A673 (cell line): ENCODE data around the gene CTXN2. TPM values are rescaled to one million over a fixed set of nuclear protein-coding genes. Genes with fewer than 3 reads are reported as not detected.

Experiments used
- BruUV-seq: library from RNA; stranded (reverse); fragments of 400-500 nt; replicated peaks from 2 replicates; lab custom pipeline; 2021; lab: Mats Ljungman, UMichigan
- CTCF ChIA-PET: fragments of 300-600 bp; sonication (Branson Sonifier 250); formaldehyde crosslinking; loops from one replicate; lab custom pipeline; 2022; ENCODE audit warnings: antibody characterized with exemption; lab: Charles Lee
- POLR2A ChIA-PET: fragments of 300-600 bp; sonication (Branson Sonifier 250); formaldehyde crosslinking; loops from one replicate; lab custom pipeline; 2022; ENCODE audit warnings: antibody characterized with exemption; ENCODE audit not compliant: low non-redundant PET; lab: Charles Lee
- DNase-seq: peaks from one replicate; pipeline ENCODE4 v3.0.0-alpha.2; 2015; ENCODE audit warnings: low spot score
- H3K27ac ChIP-seq: fragments of 200-600 bp; sonication (generic); 2 replicates; pipeline ENCODE4 v1.5.1; 2016; ENCODE audit warnings: mixed run types, low read depth, mild to moderate bottlenecking, mixed read lengths, antibody characterized with exemption, low read length; ENCODE audit not compliant: poor library complexity, severe bottlenecking
- H3K27me3 ChIP-seq: fragments of 200-600 bp; sonication (generic); replicated peaks from 2 replicates; pipeline ENCODE4 v1.6.1; 2017; ENCODE audit warnings: mixed run types, low read depth, mild to moderate bottlenecking, mixed read lengths, antibody characterized with exemption, low read length; ENCODE audit not compliant: insufficient read depth, poor library complexity
- H3K36me3 ChIP-seq: fragments of 200-600 bp; sonication (generic); 2 replicates; pipeline ENCODE4 v1.6.1; 2016; ENCODE audit warnings: mixed run types, mild to moderate bottlenecking, mixed read lengths, antibody characterized with exemption, low read length; ENCODE audit not compliant: insufficient read depth, poor library complexity, severe bottlenecking
- H3K4me1 ChIP-seq: fragments of 200-600 bp; sonication (generic); 2 replicates; pipeline ENCODE4 v1.6.1; 2017; ENCODE audit warnings: mixed run types, mild to moderate bottlenecking, mixed read lengths, antibody characterized with exemption, low read length; ENCODE audit not compliant: insufficient read depth, poor library complexity, severe bottlenecking
- H3K4me3 ChIP-seq: fragments of 200-600 bp; sonication (generic); 2 replicates; pipeline ENCODE4 v1.5.1; 2016; ENCODE audit warnings: low read depth, mixed run types, mild to moderate bottlenecking, mixed read lengths, low read length; ENCODE audit not compliant: poor library complexity, severe bottlenecking
- H3K9me3 ChIP-seq: fragments of 200-600 bp; sonication (generic); 2 replicates; pipeline ENCODE4 v1.6.1; 2016; ENCODE audit warnings: mixed run types, low read depth, mild to moderate bottlenecking, mixed read lengths, antibody characterized with exemption, low read length; ENCODE audit not compliant: poor library complexity, severe bottlenecking
- EZH2 ChIP-seq: fragments of 200-600 bp; sonication (generic); IDR thresholded peaks from 2 replicates; pipeline ENCODE4 v1.6.1; 2017; ENCODE audit warnings: borderline replicate concordance, low read depth, mild to moderate bottlenecking, mixed read lengths, antibody characterized with exemption, low read length; ENCODE audit not compliant: poor library complexity, severe bottlenecking
- intact Hi-C: fragments of 100-400 bp; cut with micrococcal nuclease; formaldehyde crosslinking; loops from one replicate; pipeline ENCODE4 v1.10.0; 2022; ENCODE audit not compliant: unreplicated experiment
- total RNA-seq: library from RNA; stranded (reverse); gene quantifications from 2 replicates; pipeline ENCODE4 v1.2.3, GENCODE V29; 2021
- TF ChIP-seq, protein P1 (sequence below): fragments of 300-800, 200-600 bp; sonication (generic); conservative IDR thresholded peaks from 2 replicates; pipeline ENCODE4 v1.5.1; 2017; ENCODE audit warnings: low read depth, mild to moderate bottlenecking, antibody characterized with exemption, low read length, moderate library complexity, mixed read lengths

Gene CTXN2
- total RNA-seq, 1 experiment from 2014 or later: not detected

DNA sequence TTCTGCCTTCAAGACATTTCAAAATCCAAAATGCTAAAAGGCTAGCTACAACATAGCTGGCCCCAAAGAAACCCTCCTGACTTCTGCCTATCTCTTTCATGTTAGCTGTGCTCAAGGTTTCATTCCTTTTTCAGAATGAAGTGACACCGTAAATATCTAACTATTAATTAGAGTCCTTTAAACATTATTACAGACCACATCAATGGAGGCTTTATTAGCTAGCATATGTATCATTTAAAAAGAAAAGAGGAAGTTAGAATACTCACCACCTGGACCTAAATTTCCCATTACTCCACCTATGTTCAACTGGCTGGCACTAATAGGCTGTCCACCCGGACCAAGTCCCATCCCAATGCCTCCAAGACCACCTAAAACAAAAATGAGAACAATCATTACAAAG lies 37.9 kb upstream of the CTXN2 start:
- POLR2A ChIA-PET: no interaction called here
- Histone ChIP-seq H3K27me3 (no peaks in the 10 kb centered on the region), H3K36me3 (peaks cover 41% of the 10 kb centered on the region), H3K27ac (no peak overlapping the region), H3K9me3 (no peaks in the 10 kb centered on the region), H3K4me3 (no peak overlapping the region), H3K4me1 (no peaks in the 10 kb centered on the region)
- no peak for TF ChIP-seq EZH2
- TF ChIP-seq, protein P1, sequence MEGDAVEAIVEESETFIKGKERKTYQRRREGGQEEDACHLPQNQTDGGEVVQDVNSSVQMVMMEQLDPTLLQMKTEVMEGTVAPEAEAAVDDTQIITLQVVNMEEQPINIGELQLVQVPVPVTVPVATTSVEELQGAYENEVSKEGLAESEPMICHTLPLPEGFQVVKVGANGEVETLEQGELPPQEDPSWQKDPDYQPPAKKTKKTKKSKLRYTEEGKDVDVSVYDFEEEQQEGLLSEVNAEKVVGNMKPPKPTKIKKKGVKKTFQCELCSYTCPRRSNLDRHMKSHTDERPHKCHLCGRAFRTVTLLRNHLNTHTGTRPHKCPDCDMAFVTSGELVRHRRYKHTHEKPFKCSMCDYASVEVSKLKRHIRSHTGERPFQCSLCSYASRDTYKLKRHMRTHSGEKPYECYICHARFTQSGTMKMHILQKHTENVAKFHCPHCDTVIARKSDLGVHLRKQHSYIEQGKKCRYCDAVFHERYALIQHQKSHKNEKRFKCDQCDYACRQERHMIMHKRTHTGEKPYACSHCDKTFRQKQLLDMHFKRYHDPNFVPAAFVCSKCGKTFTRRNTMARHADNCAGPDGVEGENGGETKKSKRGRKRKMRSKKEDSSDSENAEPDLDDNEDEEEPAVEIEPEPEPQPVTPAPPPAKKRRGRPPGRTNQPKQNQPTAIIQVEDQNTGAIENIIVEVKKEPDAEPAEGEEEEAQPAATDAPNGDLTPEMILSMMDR: no peak
- no TSS peak for BruUV-seq
- intact Hi-C loops: no loop called here
- no peak for DNase-seq
- CTCF ChIA-PET: no interaction called here

DNA sequence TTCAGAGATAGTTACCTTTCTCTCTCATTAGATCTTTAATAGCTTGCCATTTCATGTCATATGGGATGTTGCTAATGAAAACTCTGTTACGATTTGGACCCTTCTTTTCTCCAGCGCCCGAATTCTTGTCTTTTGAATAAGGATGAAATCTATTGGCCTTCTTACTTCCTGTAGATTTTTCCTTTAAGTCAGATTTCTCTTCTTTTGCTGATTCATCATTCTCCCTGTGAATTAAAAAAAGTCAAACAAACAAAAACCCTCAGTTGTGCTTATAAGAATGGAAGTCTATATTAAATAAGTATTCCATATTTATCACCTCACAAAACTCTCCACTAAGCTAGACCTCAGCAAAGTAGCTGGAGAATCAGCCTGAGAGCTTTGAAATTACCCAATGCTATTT lies 22.8 kb upstream of the CTXN2 start:
- no TSS peak for BruUV-seq
- Histone ChIP-seq H3K4me1 (peaks cover 4% of the 10 kb centered on the region), H3K36me3 (peaks cover 37% of the 10 kb centered on the region), H3K4me3 (no peak overlapping the region), H3K27me3 (no peaks in the 10 kb centered on the region), H3K27ac (no peak overlapping the region), H3K9me3 (peaks cover 17% of the 10 kb centered on the region)
- ChIA-PET POLR2A (no interaction called here), CTCF (no interaction called here)
- TF ChIP-seq, protein P1: no peak
- TF ChIP-seq EZH2: no peak
- intact Hi-C loops: no loop called here
- no peak for DNase-seq

DNA sequence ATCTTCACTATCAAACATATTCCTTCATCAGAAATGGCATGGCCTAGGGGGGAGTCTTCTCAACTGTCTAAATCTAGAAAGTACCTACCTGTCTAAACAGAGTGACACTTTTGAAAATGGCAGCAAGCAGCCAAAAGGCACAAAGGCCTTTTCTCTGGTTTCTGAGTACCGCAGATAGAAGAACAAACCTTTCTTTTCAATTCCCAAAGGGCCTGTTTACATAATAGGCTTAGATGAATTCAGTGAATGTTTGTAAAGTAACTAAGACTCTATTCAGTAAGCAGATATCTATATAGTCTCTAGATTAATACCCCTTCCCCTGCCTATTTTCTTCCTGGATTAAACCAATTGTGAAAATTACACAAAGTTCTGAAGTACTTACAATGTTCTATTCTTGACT lies 20.5 kb upstream of the CTXN2 start:
- Histone ChIP-seq H3K9me3 (peaks cover 23% of the 10 kb centered on the region), H3K4me1 (peaks cover 4% of the 10 kb centered on the region), H3K27ac (no peak overlapping the region), H3K36me3 (peaks cover 15% of the 10 kb centered on the region), H3K27me3 (no peaks in the 10 kb centered on the region), H3K4me3 (no peak overlapping the region)
- CTCF ChIA-PET: no interaction called here
- DNase-seq: peak; percentile 78
- BruUV-seq: no TSS peak
- intact Hi-C loops: no loop called here
- POLR2A ChIA-PET: no interaction called here
- TF ChIP-seq, protein P1: no peak
- no peak for TF ChIP-seq EZH2
